ENCODE results near the gene CCDC71.

Gene CCDC71

DNA sequence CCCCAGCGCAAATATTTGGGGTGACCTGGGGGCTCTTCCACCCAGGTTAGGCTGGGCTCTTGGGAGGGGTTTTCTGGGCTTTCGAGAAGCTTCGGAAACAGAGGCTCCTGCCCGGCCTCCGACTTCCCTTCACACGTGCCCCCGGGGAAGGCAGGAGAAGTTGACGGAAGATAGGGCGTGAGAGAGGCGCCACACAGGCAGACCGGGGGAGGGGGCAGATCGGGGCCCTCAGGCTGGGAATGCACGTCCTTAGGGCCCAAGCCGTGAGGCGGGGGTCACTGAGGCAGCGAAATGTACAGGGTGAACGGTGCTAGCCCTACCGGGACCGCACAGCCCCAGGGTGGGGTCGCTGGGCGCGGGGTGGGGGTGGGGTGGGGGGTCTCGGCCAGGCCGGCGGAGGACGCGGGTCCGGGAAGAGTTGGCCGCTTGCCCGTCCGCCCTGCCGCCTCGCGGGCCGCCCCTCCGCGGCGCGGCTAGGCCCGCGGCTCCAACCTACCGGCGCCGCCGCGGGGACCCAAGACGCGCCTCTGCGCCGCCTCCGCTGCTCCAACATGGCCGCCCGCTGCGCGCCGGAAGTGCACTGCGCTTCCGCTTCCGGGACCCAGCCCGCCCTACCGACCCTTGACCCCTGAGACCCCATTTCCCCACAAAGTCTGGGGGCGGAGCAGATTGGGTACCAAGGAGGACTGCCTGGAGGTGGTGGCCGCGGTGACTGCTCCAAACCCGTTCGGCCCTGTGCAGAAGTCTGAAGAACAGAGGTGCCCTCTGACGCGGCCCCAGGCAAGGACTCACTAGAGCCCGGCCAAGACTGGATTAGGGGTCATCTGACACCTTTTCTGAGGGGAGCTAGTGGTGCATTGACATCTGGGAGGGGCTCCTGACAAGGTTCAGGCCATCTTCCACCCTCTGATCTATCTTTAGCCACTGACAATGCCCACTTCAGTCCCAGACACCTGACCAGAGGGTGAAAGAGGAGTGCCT, at the start of gene CCDC71:
Gene CCDC71 (minus strand): TSS at position 561 of the 981 bp plus-strand sequence. CDS start 2,123 bp downstream, outside the sequence.
- no peak for TF ChIP-seq GATA3 (IDR thresholded peaks at IDR 0.05; ENCODE audit: low read depth, low read length)
- TF ChIP-seq GATA2 (IDR thresholded peaks at IDR 0.05; ENCODE audit: low read depth, low read length), result no peak

DNA sequence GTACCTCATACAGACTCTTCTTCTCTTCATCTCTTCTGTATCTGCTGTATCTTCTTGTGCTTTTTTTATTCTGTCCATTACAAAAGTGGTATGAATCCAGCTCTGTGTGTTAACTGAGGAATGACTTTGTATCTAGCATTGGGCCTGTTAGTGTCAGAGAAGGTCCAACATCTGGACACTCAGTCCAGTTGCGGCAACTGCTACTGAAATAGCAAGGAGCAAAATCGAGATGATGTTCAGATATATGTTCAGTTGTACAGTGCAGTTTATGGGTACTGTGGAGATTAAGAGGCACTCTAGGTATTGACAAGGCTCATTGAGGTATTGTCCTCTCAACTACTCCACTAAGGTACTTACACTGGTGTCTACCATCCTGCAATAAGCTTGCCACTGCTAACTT, 47.9 kb upstream of the CCDC71 start:
- TF ChIP-seq GATA2 (IDR thresholded peaks at IDR 0.05; ENCODE audit: low read depth, low read length) (no peak), GATA3 (IDR thresholded peaks at IDR 0.05; ENCODE audit: low read depth, low read length) (no peak)

DNA sequence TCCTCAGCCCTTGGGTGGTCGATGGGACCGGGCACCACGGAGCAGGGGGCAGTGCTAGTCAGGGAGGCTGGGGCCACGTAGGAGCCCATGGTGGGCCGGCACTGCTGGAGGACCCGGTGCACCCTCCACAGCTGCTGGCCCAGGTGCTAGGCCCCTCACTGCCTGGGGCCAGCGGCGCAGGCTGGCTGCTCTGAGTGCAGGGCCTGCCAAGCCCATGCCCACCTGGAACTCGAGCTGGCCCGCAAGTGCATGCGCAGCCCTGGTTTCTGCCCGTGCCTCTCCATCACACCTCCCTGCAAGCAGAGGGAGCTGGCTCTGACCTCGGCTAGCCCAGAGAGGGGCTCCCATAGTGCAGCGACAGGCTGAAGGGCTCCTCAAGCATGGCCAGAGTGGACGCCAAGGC, 47.4 kb upstream of the CCDC71 start:
- no peak for TF ChIP-seq GATA3 (IDR thresholded peaks at IDR 0.05; ENCODE audit: low read depth, low read length)
- no peak for TF ChIP-seq GATA2 (IDR thresholded peaks at IDR 0.05; ENCODE audit: low read depth, low read length)

GRCh38 chr3:49199900-49200281, 33.8 kb upstream of the CCDC71 start:
- TF ChIP-seq GATA2 (IDR thresholded peaks at IDR 0.05; ENCODE audit: low read depth, low read length) (no peak), GATA3 (IDR thresholded peaks at IDR 0.05; ENCODE audit: low read depth, low read length) (no peak)

- TF ChIP-seq GATA3 (IDR thresholded peaks at IDR 0.05; ENCODE audit: low read depth, low read length), result no peak
- TF ChIP-seq GATA2 (IDR thresholded peaks at IDR 0.05; ENCODE audit: low read depth, low read length), result no peak
Observed at GRCh38 chr3:49199239-49199899, 33.2 kb upstream of the CCDC71 start.

GRCh38 chr3:49198611-49199230, 32.6 kb upstream of the CCDC71 start:
- no peak for TF ChIP-seq GATA3 (IDR thresholded peaks at IDR 0.05; ENCODE audit: low read depth, low read length)
- TF ChIP-seq GATA2 (IDR thresholded peaks at IDR 0.05; ENCODE audit: low read depth, low read length), result no peak

- TF ChIP-seq GATA3 (IDR thresholded peaks at IDR 0.05; ENCODE audit: low read depth, low read length) (no peak), GATA2 (IDR thresholded peaks at IDR 0.05; ENCODE audit: low read depth, low read length) (no peak)
Observed at GRCh38 chr3:49198161-49198560, 32.0 kb upstream of the CCDC71 start.

DNA sequence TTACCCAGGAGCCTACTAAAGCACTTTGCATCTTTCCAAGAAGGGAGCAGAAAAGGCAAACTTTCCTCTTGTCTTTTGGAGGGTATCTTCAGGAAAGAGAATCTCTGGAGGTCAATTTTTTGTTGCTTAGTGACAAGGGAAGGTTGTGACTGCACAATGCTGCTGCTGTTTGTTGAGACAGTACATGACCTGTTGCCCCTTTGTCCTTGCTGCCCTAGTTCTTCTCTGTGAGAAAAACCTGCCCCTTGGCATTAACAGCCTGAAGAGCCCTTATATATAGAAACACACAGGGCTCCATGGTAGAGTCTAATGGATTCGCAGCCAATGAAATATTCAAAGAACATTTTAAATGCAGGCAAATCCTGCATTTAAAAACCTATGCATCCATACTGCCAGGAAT, 25.6 kb upstream of the CCDC71 start:
- no peak for TF ChIP-seq GATA2 (IDR thresholded peaks at IDR 0.05; ENCODE audit: low read depth, low read length)
- TF ChIP-seq GATA3 (IDR thresholded peaks at IDR 0.05; ENCODE audit: low read depth, low read length), result no peak

DNA sequence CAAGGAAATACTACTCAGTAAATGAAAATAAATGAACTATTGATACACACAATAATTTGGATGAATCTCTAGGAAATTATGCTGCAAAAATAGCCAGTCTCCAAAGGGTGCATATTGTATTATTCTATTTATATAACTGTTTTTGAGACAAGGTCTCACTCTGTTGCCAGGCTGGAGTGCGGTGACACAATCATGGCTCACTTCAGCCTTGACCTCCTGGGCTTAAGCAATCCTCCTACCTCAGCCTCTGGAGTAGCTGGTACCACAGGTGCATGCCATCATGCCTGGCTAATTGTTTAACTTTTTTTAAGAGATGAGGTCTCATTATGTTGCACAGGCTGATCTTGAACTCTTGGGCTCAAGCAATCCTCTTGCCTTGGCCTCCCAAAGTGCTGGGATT, 17.7 kb upstream of the CCDC71 start:
- TF ChIP-seq GATA2 (IDR thresholded peaks at IDR 0.05; ENCODE audit: low read depth, low read length) (no peak), GATA3 (IDR thresholded peaks at IDR 0.05; ENCODE audit: low read depth, low read length) (no peak)

DNA sequence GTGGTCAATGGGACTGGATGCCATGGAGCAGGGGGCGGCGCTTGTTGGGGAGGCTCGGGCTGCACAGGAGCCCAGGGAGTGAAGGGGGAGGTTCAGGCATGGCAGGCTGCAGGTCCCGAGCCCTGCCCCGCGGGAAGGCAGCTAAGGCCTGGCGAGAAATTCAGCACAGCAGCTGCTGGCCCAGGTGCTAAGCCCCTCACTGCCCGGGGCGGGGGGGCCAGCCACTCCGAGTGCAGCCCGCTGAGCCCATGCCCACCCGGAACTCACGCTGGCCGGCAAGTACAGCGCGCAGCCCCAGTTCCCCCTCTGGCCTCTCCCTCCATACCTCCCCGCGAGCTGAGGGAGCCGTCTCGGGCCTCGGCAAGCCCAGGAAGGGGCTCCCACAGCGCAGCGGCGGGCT, 16.6 kb upstream of the CCDC71 start:
- TF ChIP-seq GATA2 (IDR thresholded peaks at IDR 0.05; ENCODE audit: low read depth, low read length) (no peak), GATA3 (IDR thresholded peaks at IDR 0.05; ENCODE audit: low read depth, low read length) (no peak)

DNA sequence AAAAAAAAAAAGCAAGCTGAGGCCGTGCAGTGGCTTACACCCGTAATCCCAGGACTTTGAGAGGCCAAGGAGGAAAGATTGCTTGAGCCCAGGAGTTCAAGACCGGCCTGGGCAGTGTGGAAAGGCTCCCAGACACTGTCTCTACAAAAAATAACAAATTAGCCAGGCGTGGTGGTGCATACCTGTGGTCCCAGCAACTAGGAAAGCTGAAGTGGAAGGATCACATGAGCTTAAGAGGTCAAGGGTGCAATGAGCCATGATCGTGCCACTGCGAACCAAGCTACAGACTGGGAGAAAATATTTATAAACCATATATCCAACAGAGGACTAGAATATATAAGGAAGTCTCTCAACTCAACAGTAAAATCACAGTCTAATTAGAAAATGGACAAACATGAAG, 15.2 kb upstream of the CCDC71 start:
- TF ChIP-seq GATA2 (IDR thresholded peaks at IDR 0.05; ENCODE audit: low read depth, low read length), result no peak
- no peak for TF ChIP-seq GATA3 (IDR thresholded peaks at IDR 0.05; ENCODE audit: low read depth, low read length)

- no peak for TF ChIP-seq GATA2 (IDR thresholded peaks at IDR 0.05; ENCODE audit: low read depth, low read length)
- TF ChIP-seq GATA3 (IDR thresholded peaks at IDR 0.05; ENCODE audit: low read depth, low read length), result no peak
Observed at GRCh38 chr3:49180116-49180515, 14.0 kb upstream of the CCDC71 start.

DNA sequence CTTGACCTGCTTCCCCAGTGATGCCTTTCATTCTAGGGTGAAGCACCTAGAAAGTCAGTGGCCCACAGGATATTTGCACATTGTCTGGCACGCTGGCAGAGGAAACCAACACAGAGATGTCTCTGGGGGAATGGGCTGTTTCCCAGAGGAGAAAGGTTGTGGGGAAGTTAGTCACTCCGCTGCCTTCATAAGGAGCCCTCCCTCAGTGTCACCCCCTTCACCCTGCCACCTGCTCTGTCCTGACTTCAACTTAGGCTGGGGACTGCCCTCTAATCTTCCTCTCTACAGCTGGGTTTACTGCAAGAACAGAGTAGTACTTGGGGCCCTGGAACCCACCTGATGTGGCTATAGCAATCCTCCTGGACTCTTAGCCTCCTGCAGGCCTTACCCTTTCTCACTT, 10.9 kb upstream of the CCDC71 start:
- TF ChIP-seq GATA3 (IDR thresholded peaks at IDR 0.05; ENCODE audit: low read depth, low read length), result no peak
- TF ChIP-seq GATA2 (IDR thresholded peaks at IDR 0.05; ENCODE audit: low read depth, low read length), result no peak

DNA sequence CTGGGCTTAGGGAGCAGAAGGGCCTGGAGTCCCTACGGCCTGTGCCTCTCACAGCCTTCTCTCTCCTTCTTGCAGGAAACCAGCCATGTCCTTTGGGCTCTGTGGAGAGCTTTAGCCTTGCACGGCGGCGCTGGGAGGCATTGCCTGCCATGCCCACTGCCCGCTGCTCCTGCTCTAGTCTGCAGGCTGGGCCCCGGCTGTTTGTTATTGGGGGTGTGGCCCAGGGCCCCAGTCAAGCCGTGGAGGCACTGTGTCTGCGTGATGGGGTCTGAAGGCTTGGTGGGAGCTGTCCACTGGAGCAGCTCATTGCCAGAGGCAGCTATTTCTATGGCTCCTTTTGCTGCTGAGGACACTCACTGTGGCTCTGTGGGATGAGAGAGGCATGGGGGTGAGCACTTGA, 9.4 kb upstream of the CCDC71 start:
- TF ChIP-seq GATA2 (IDR thresholded peaks at IDR 0.05; ENCODE audit: low read depth, low read length), result no peak
- no peak for TF ChIP-seq GATA3 (IDR thresholded peaks at IDR 0.05; ENCODE audit: low read depth, low read length)
